Neural progenitor cell (in vitro differentiated cells): ENCODE results near the gene NDST1. TPM values are rescaled to one million over a fixed set of nuclear protein-coding genes. Genes with fewer than 3 reads are reported as not detected.

ENCODE experiments used
- DNase-seq: peaks from one replicate; pipeline ENCODE4 v3.0.0-alpha.2; 2016; ENCODE audit warnings: low spot score
- H2AFZ ChIP-seq: fragments of 200-600 bp; sonication (generic); replicated peaks from 2 replicates; pipeline ENCODE4 v1.6.1; 2016; ENCODE audit warnings: antibody characterized with exemption
- H3F3A ChIP-seq: fragments of 200-600 bp; sonication (generic); 2 replicates; pipeline ENCODE4 v1.6.1; 2016; ENCODE audit warnings: antibody characterized with exemption, low read depth
- H3K27ac ChIP-seq: fragments of 200-600 bp; sonication (generic); 2 replicates; pipeline ENCODE4 v1.5.1; 2016; ENCODE audit warnings: mild to moderate bottlenecking
- H3K27me3 ChIP-seq: fragments of 200-600 bp; sonication (generic); 2 replicates; pipeline ENCODE4 v1.6.1; 2016; ENCODE audit warnings: mild to moderate bottlenecking, moderate library complexity
- H3K36me3 ChIP-seq: fragments of 200-600 bp; sonication (generic); 2 replicates; pipeline ENCODE4 v1.5.1; 2016
- H3K4me1 ChIP-seq: fragments of 200-600 bp; sonication (generic); 2 replicates; pipeline ENCODE4 v1.6.1; 2016; ENCODE audit warnings: mixed run types
- H3K4me2 ChIP-seq: fragments of 200-600 bp; sonication (generic); 2 replicates; pipeline ENCODE4 v1.6.1; 2016
- H3K4me3 ChIP-seq: fragments of 200-600 bp; sonication (generic); 2 replicates; pipeline ENCODE4 v1.5.1; 2016
- H3K79me2 ChIP-seq: fragments of 200-600 bp; sonication (generic); 2 replicates; pipeline ENCODE4 v1.6.1; 2016; ENCODE audit warnings: low read depth
- H3K9ac ChIP-seq: fragments of 200-600 bp; sonication (generic); 2 replicates; pipeline ENCODE4 v1.6.1; 2016
- H3K9me3 ChIP-seq: fragments of 200-600 bp; sonication (generic); 2 replicates; pipeline ENCODE4 v1.5.1; 2016; ENCODE audit warnings: low read depth
- H4K20me1 ChIP-seq: fragments of 200-600 bp; sonication (generic); 2 replicates; pipeline ENCODE4 v1.6.1; 2016; ENCODE audit warnings: low read depth
- H3K27ac Mint-ChIP-seq: 3 replicates; pipeline ENCODE4 v1.8.0; 2021; ENCODE audit warnings: mixed read lengths
- H3K27me3 Mint-ChIP-seq: 2 replicates; pipeline ENCODE4 v1.8.0; 2022; ENCODE audit warnings: low read depth, mild to moderate bottlenecking, inconsistent platforms, moderate library complexity, mixed read lengths; ENCODE audit not compliant: insufficient read depth
- H3K36me3 Mint-ChIP-seq: 3 replicates; pipeline ENCODE4 v1.8.0; 2021; ENCODE audit warnings: mixed read lengths
- H3K4me1 Mint-ChIP-seq: 3 replicates; pipeline ENCODE4 v1.8.0; 2021; ENCODE audit warnings: mixed read lengths
- H3K4me3 Mint-ChIP-seq: 3 replicates; pipeline ENCODE4 v1.8.0; 2021; ENCODE audit warnings: mild to moderate bottlenecking, moderate library complexity, mixed read lengths
- H3K9me3 Mint-ChIP-seq: 3 replicates; pipeline ENCODE4 v1.8.0; 2020; ENCODE audit warnings: mixed read lengths
- CTCF ChIP-seq: fragments of 200-600 bp; sonication (generic); IDR thresholded peaks from 2 replicates; pipeline ENCODE4 v1.5.1; 2017; ENCODE audit warnings: antibody characterized with exemption, mild to moderate bottlenecking
- EZH2 ChIP-seq: fragments of 200-600 bp; sonication (generic); IDR thresholded peaks from 2 replicates; pipeline ENCODE4 v1.6.1; 2017; ENCODE audit warnings: antibody characterized with exemption, mild to moderate bottlenecking, moderate library complexity
- EZH2phosphoT487 ChIP-seq: fragments of 200-600 bp; sonication (generic); IDR thresholded peaks from 2 replicates; pipeline ENCODE4 v1.6.1; 2017; ENCODE audit warnings: antibody characterized with exemption
- total RNA-seq: library from RNA; depleted of rRNA; stranded (reverse); fragments of >200 nt; gene quantifications from 2 replicates; pipeline ENCODE4 v1.2.3, GENCODE V29; 2015; ENCODE audit warnings: low replicate concordance

Gene NDST1
- total RNA-seq, 1 donor from 2014 or later = 22.9 TPM

GRCh38 chr5:150567031-150567717 is 59.2 kb downstream of the NDST1 start:
- H3K27ac ChIP-seq = no peak overlapping the region
- H3K4me1 Mint-ChIP-seq = no peaks in the 10 kb centered on the region
- H3K27ac Mint-ChIP-seq = no peak overlapping the region
- H3K79me2 ChIP-seq = no peaks in the 10 kb centered on the region
- H4K20me1 ChIP-seq = no peaks in the 10 kb centered on the region
- H3K36me3 Mint-ChIP-seq = no peaks in the 10 kb centered on the region
- no peak overlapping the region for H2AFZ ChIP-seq
- no peak overlapping the region for H3K4me2 ChIP-seq
- no peak overlapping the region for H3K4me3 Mint-ChIP-seq
- DNase-seq = no peak
- H3K27me3 ChIP-seq = no peaks in the 10 kb centered on the region
- H3K9me3 ChIP-seq = no peaks in the 10 kb centered on the region
- H3F3A ChIP-seq = no peaks in the 10 kb centered on the region
- H3K27me3 Mint-ChIP-seq = peaks cover 4% of the 10 kb centered on the region
- H3K9me3 Mint-ChIP-seq = no peaks in the 10 kb centered on the region
- no peaks in the 10 kb centered on the region for H3K4me1 ChIP-seq
- no peaks in the 10 kb centered on the region for H3K36me3 ChIP-seq
- no peak for TF ChIP-seq CTCF
- TF ChIP-seq EZH2 = no peak
- no peak overlapping the region for H3K4me3 ChIP-seq
- H3K9ac ChIP-seq = no peak overlapping the region

GRCh38 chr5:150568663-150569062 is 60.7 kb downstream of the NDST1 start:
- no peak overlapping the region for H3K9ac ChIP-seq
- no peak overlapping the region for H3K4me2 ChIP-seq
- Mint-ChIP-seq H3K4me1 (no peaks in the 10 kb centered on the region), H3K27ac (no peak overlapping the region), H3K36me3 (no peaks in the 10 kb centered on the region), H3K9me3 (no peaks in the 10 kb centered on the region), H3K27me3 (peaks cover 4% of the 10 kb centered on the region), H3K4me3 (no peak overlapping the region)
- H2AFZ ChIP-seq = no peak overlapping the region
- no peak for TF ChIP-seq EZH2phosphoT487
- TF ChIP-seq EZH2 = no peak
- no peak for TF ChIP-seq CTCF
- no peak overlapping the region for H3K4me3 ChIP-seq
- no peaks in the 10 kb centered on the region for H3K79me2 ChIP-seq
- no peaks in the 10 kb centered on the region for H3K4me1 ChIP-seq
- H3K27ac ChIP-seq = no peak overlapping the region
- H3K36me3 ChIP-seq = no peaks in the 10 kb centered on the region
- no peaks in the 10 kb centered on the region for H3K9me3 ChIP-seq
- H3K27me3 ChIP-seq = no peaks in the 10 kb centered on the region
- no peak for DNase-seq
- no peaks in the 10 kb centered on the region for H3F3A ChIP-seq
- no peaks in the 10 kb centered on the region for H4K20me1 ChIP-seq

GRCh38 chr5:150570333-150570732 is 62.4 kb downstream of the NDST1 start:
- H3K79me2 ChIP-seq = no peaks in the 10 kb centered on the region
- no peaks in the 10 kb centered on the region for H4K20me1 ChIP-seq
- no peak overlapping the region for H3K27ac Mint-ChIP-seq
- no peak overlapping the region for H3K4me2 ChIP-seq
- H3K27me3 ChIP-seq = no peaks in the 10 kb centered on the region
- no peaks in the 10 kb centered on the region for H3K36me3 ChIP-seq
- peaks cover 4% of the 10 kb centered on the region for H3K27me3 Mint-ChIP-seq
- no peak overlapping the region for H2AFZ ChIP-seq
- no peak overlapping the region for H3K27ac ChIP-seq
- no peaks in the 10 kb centered on the region for H3K9me3 ChIP-seq
- H3K4me1 Mint-ChIP-seq = no peaks in the 10 kb centered on the region
- no peak overlapping the region for H3K4me3 ChIP-seq
- H3K4me3 Mint-ChIP-seq = no peak overlapping the region
- no peaks in the 10 kb centered on the region for H3K4me1 ChIP-seq
- TF ChIP-seq EZH2 = no peak
- DNase-seq = no peak
- H3K9ac ChIP-seq = no peak overlapping the region
- H3K36me3 Mint-ChIP-seq = no peaks in the 10 kb centered on the region
- H3F3A ChIP-seq = no peaks in the 10 kb centered on the region
- no peaks in the 10 kb centered on the region for H3K9me3 Mint-ChIP-seq

- no peak overlapping the region for H3K4me3 Mint-ChIP-seq
- H3K79me2 ChIP-seq = no peaks in the 10 kb centered on the region
- peaks cover 4% of the 10 kb centered on the region for H3K27me3 Mint-ChIP-seq
- H3K36me3 ChIP-seq = no peaks in the 10 kb centered on the region
- no peaks in the 10 kb centered on the region for H3K4me1 Mint-ChIP-seq
- no peak overlapping the region for H3K27ac ChIP-seq
- H3K27ac Mint-ChIP-seq = peak overlapping the region; percentile 83
- H3K9ac ChIP-seq = no peak overlapping the region
- no peaks in the 10 kb centered on the region for H3K27me3 ChIP-seq
- H3K4me3 ChIP-seq = no peak overlapping the region
- H3K4me1 ChIP-seq = no peaks in the 10 kb centered on the region
- H2AFZ ChIP-seq = no peak overlapping the region
- no peaks in the 10 kb centered on the region for H3K9me3 ChIP-seq
- no peaks in the 10 kb centered on the region for H4K20me1 ChIP-seq
- no peak for TF ChIP-seq CTCF
- no peak for TF ChIP-seq EZH2phosphoT487
- TF ChIP-seq EZH2 = no peak
- no peak overlapping the region for H3K4me2 ChIP-seq
- no peaks in the 10 kb centered on the region for H3F3A ChIP-seq
- DNase-seq = no peak
- no peaks in the 10 kb centered on the region for H3K9me3 Mint-ChIP-seq
- H3K36me3 Mint-ChIP-seq = no peaks in the 10 kb centered on the region
These were observed 63.9 kb downstream of the NDST1 start for GRCh38 chr5:150571836-150572235.
